Stimulated activated CD4-positive, alpha-beta T cell treated with anti-CD3 and anti-CD28 coated beads, Interleukin-15, amount 100 ng/mL, for 24 hours (primary cell): ENCODE results near the gene MAPK10.
A peak's percentile ranks its signal among the peaks of the same experiment; 100 is the strongest.
"Not testable (repeated sequence)": the region's sequence is repeated elsewhere in the genome, so short reads cannot be mapped to it uniquely, and the experiment has no call there.

Source experiments
- DNase-seq: peaks from one replicate; pipeline ENCODE4 v3.0.0-alpha.2; 2020

MAPK10 gene

DNA sequence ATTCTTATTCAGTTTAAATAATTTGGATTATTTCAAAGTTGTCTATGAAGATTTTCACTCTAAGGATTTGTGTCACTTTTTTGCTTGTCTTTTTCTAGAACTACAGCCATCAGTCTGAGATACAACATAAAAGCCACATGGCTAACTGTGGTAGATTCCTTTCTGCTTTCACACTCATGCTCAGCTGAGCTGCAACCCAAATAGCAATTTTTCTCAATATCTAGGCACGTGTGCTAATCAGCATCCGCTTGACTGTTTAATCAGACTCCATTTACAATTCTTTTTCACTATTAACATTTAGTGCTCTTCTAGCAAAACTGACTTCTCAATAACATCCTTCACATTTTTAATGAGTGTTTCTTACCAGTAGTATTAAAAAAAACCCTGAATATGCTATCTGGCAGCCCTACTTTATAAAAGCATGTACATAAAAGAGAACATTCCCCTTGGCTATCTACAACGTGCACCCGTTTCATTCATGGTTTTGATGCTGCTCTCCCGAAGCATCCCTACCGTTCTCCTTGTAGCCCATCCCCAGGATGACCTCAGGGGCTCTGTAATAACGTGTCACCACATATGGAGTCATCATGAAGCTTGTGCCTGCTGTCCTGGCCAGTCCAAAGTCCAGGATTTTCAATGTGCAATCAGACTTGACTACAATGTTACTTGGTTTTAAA is 259.2 kb downstream of the MAPK10 start:
- DNase-seq = no peak

DNA sequence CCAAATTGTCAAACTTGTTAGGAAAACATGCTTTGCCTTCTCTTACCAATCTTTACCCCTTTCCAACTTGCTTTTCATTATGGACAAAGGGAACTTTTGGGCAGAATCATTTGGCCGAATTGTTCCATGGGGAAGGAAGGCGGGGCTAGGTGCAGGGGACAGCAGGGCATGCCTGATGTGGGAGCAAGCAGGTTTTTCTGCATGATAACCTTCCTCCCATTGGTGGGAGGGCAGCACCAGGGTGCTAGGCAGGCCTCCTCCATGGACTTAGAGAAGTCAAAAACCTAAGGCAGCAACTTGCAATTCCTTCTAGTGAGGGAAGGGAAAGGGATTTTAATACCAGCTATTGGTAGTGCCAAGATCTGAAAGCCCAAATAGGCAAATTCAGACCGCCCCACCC is 260.5 kb downstream of the MAPK10 start:
- DNase-seq = no peak

DNA sequence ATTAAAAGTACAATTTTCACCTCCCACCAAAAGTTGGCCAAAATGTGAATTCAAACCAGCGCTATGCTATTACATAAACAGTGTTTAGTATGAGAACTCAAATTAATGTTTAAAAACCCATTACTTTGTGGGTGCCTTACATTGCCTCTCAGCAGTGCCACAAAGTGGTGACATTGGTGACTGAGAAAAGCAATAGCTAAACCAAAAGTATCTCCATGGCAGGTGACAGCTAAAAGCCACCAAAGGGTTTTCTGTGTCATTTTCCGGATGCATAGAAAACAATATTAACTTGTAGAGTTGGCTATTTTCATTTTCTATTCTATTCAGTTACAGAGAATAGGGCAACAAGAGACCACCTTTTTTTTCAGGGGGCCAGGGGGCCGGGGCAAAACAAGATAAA is 261.2 kb downstream of the MAPK10 start:
- no peak for DNase-seq

DNA sequence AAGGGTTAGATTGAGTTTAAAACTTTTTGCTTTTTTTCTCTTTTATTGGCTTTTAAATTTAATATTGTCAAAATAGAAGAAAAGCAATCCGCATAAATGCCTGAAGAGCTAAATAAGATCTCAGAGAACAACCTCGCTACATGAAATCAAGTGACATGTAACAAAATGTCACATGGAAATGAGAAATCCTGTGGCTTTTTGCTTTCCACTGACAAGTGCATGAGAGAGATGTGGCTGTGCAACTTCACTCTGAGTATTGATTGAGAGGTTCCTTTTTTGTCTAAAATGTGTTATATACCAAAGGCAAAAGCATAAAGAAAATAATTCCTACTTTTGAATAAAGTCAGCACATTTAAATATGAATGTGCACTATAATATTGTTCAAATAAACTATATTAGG is 263.5 kb downstream of the MAPK10 start:
- no peak for DNase-seq

DNA sequence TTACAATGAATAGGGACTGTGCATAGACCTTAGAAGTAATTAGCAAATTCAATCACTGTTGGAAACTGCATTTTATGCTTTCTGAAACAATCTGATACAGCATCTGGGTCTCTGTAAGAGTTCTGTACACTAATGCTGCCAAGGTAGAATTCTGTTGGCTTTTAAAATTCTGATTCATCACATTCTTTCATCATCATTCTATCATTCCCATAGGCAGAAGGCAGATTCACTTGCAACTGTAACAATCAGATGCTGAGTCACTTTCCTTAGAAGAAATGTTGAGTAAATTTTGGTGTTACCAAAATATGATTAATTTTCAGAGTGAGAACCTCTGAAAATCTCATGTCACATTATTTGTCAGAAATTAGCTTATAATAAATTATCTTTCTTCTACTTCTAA is 267.2 kb downstream of the MAPK10 start:
- no peak for DNase-seq

DNA sequence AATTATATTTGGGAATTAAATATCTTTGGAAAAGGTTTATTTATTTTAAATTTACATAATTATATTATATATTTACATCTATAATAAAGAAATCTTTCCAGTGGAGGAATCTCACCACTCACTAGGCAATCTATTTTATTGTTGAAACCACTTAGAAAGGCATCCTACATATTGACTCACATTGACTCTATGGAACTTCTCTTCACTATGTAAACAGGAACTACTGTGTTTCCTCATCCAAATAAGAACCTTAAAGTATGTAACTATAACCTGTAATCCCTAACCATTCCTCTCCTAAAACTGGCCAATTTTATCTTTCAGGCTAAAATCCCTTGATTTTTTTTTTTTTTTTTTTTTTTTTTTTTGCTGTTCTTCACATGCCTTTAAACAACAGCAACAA is 268.7 kb downstream of the MAPK10 start:
- no peak for DNase-seq

DNA sequence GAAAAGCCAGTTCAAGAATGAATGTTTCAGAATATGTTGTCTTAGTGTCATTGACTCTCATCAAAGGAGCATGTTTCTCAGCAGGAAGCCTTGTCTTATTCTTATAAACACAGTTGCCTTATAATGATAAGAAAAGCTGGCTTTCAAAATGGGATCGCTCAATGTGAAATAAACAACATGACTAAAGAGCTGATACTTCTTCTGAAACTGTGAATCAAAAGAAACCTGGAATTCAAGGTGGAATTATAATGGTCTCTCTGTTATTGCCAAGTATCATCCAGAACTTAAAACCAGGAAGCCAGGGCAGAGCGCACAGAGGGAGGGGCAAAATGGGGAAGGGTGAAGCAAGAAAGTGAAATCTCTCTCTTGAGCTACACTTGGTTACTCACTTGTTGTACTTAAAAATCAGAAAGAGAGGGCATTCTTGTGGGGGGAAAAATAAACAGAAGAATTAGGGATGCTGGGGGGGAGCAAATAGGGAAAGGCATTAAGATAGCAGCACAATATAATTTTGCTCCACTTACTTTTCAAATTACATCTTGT is 270.0 kb downstream of the MAPK10 start:
- no peak for DNase-seq

DNA sequence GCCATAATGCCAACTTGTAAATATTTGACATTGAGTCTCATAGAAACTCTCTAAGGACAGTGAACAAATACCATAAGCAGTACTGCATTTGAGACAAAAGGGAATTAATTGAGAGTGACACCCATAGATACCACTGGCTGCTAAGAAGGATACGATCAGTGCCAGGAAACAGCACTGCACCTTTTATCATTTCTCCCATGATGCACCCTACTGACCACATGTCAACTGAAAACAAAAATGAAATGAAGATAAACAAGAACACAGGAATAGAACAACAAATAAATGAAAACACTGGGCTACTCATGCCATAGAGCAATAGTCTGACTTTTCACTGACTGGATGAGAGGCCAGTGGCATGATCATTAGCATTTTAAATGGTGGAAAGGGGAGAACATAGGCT is 270.8 kb downstream of the MAPK10 start:
- DNase-seq = no peak

DNA sequence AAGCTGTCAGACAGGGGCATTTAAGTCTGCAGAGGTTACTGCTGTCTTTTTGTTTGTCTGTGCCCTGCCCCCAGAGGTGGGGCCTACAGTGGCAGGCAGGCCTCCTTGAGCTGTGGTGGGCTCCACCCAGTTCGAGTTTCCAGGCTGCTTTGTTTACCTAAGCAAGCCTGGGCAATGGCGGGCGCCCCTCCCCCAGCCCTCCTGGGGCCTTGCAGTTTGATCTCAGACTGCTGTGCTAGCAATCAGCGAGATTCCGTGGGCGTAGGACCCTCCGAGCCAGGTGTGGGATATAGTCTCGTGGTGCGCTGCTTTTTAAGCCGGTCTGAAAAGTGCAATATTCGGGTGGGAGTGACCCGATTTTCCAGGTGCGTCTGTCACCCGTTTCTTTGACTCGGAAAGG is 284.1 kb downstream of the MAPK10 start:
- DNase-seq = not testable (repeated sequence)

DNA sequence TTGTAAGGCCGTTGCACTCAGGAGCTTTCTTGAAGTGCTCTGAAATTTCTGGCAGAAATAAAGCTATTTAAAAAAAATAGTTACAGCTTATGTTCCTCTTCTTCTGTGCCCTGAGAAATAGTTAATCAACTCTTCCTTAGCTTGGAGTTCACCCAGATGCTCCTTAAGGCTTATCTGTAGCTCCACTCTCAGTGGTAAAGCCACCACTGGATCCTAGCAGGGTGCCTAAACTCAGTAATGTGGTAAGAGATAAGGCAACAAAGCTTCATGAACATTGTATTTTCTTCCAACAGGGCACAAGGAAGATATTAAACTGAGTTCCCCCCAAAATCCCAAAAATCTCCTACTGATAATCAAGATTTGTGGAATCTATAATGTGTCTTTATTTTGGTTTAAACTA is 299.5 kb downstream of the MAPK10 start:
- DNase-seq = no peak

DNA sequence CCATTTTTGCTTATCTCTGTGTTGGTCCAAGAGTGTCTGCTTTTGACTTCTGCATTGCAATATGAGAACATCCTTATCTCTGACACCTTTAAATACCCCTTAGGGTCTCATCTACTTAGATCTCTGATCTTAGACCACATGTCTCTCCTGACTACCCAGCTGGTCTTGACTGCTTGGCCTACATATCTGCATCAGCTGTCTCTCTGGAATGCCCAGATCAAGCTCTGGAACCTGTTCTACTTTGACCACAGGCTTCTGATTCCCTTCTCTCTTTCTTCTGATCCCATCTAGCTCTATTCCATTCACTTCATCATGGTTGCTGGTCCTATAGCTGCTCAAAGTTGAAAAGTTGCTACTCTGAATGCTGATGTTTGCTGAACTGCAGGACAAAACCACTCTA is 301.2 kb downstream of the MAPK10 start:
- no peak for DNase-seq

DNA sequence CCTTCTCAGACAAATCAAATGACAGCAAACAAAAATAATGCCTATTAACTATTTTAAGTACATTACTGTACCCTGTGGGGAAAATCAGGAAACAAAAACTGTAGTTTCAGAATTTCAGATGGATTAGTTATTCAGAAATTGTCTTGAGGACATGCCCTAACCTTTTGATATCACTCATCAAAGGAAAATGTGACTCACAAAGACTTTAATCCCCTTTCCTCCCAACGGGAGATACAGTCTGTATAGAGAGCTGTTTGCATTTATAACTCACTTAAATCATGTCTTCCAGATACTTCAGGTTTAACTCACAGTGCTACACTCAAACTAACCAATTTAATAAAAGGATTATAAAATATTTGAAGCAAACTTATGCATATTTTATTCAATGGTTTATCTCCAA is 304.0 kb downstream of the MAPK10 start:
- no peak for DNase-seq

DNA sequence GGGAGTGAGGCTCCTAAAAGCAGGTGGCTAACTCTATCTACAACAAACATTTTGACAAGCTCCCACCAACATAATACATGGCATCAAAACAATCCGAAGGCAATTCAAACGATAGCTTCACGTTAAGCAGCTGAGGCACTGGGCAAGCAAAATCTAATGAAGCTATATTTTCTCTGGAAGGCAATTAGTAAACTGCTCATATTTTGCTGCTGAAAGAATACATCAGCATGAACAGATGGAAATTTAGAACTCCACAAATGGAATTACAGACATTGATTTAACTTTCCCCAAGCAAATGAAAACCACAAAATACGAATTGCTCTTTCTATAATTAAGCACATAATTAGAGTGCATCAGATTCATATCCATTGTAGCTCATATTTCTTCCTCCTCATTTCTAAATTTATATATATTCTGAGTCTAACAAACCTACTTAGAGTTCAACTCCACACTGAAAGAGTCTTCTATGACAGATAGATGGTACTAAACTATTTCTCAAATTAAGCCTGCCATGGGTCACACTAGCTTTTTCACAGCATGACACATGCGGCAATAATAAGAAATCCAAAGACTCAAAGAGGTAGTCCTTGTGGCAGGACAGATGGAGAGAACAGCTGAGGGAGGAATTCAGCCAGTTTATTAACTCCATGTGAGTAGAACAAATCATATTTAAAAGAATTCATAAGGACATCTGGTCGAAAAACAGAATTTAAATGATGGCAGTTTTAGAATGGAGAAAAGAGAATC is 305.4 kb downstream of the MAPK10 start:
- DNase-seq = no peak

DNA sequence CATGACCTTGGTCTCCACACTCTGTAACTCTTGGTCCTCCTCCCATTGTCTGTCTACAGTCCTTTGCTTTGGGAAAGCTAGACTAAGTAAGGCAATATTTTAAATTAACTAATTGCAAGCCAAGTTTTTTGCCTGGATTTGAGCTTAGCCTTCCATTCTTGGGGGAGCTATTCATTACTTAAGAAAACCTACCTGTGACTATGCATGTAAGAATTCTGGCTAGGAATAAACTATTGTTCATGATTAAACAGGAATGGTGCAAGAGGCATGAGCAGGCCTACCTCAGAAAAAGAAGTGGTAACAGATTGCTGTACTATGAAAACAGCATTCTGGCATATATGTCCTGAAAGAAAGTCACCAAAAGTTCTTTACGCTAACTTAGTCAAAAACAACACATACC is 309.4 kb downstream of the MAPK10 start:
- DNase-seq = no peak

DNA sequence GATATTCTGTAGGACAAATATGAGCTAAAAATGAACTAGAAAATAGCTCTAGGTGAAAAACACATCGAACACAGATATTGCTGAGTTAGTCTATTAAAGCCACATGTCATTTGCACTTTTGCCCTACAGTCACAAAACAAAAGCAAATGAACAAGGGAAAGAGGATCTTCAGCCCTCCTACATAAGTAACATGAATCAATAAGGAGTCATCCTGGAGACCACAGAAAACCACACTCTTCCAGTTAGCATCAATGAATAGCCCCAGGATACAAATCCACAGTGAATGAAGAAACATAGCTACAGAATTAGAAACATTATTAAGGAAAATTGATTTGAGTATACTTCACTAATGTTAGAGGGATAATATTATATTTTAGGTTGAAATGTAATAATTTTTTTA is 311.4 kb downstream of the MAPK10 start:
- DNase-seq = no peak

DNA sequence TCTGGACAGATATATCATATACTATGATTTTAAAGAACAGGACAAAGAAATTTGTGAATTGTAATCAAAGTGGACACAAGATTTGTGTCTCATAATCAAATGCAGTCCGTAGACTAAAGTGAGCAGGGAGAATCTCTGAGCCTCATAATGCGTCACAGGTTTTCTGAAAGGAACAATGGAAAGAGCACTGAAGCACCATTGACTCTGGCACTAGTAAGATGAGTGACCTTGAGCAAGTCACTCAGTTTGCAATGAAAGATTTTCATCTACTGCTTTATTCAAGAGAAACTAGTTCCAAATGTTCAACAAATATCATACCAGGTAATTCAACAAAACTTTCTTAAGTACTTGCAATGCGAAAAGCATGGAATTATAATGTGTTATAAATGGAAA is 315.3 kb downstream of the MAPK10 start:
- DNase-seq = no peak

DNA sequence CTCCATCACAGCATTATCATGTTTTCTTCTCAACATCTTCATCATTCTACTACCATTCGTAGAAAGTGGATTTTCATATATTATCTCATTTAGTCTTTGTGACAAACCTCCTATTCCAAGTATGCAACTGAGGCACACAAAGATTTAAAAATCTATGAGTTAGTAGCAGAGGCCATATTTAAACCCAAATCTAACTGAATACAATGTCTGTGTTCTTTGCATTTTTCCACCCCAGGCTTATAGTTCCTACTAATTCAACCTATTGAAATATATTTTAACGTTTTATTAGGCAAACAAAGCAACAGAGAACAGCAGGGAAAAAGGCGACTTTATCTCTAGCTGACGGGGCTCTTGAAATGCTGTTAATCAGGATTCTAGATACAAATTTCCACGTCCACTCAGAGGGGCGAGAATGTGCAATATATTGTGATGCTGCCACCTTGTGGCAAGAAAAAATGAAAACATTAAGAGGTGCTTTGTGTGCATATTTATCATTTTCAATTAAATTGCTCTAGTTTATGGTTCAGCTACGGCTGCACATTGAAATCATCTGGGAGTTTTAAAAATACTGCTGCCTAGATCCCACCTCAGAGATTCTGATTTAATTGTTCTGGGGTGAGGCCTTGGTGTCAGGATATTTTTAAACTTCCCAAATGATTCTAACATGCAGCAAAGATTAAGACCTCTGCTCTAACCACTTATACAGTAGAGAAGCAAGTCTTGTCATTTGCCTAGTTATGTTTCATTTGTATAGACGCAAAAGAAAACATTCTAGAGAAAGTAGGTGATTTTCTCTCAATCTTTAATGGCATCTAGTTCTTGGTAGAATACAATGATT is 315.9 kb downstream of the MAPK10 start:
- DNase-seq = peak; percentile 1

DNA sequence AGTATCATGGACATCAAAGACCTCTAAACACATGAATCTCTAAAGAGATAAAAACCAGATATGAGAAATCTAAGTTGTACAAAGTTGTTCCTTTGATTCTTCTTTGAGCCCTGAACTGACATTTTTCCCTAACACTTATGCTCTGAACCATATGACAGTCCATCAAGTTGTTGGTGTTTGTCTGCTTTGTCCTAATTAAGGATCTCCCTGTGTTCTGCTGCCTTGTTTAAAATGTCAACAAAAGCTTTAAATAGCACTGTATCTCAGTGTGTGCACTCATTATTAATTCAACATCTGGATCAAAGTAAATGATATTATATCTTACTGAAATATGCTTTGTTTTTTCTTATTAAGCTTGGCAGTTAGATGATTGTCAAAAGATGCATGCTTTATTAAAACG is 321.8 kb downstream of the MAPK10 start:
- DNase-seq = no peak

DNA sequence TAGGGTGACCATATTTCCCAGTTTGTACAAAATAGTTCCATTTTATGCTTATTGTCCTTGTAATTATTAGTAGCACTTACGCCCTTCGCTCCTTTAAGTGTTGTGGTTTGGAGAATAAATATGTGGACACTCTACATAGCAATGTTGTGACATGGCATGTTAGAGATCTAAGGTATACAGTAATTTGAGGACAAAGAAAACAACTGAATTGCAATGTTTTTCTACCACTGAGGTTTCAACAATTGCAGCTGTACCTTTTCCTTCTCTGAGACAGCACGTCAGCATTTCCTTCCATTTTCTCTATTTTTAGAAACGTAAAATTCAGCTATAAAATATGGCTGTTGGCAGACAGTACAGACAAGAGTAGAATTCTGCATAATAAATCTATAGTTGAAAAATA is 323.1 kb downstream of the MAPK10 start:
- no peak for DNase-seq

DNA sequence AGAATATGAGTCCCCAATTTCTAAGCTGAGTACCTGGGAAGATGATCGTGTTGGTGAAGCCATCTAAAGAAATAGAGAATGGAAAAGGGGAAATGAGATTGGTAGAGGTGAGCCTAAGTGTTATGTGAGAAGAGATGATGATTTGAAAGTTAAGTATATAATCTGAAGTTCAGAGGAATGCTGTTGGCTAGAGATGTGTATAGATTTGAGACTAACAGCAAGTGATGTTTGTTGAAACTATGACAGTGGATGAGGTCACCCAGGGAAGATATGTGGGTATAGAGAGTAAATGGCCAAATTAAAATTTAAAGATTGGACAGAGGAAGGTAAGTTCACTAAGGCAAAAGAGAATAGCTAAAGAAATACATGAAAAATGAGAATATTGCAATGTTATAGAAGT is 324.2 kb downstream of the MAPK10 start:
- no peak for DNase-seq

DNA sequence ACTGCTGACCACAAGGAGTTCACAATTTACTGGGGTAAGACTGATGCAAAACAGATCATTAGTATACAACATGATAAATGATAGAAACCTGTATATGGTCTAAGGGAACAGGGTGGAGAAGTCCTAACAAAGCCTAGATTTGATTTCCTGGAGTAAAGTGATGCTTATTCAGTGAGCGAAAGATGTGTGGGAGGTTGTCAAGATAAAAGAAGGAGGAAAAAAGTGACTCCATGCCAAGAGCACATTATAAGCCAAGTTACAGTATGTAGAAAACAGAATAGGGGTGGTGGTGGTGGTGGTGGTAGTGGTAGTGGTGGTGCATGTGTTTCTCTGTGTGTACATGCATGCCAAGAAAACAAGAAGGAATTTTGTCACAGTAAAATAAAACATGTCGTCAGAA is 325.2 kb downstream of the MAPK10 start:
- no peak for DNase-seq

DNA sequence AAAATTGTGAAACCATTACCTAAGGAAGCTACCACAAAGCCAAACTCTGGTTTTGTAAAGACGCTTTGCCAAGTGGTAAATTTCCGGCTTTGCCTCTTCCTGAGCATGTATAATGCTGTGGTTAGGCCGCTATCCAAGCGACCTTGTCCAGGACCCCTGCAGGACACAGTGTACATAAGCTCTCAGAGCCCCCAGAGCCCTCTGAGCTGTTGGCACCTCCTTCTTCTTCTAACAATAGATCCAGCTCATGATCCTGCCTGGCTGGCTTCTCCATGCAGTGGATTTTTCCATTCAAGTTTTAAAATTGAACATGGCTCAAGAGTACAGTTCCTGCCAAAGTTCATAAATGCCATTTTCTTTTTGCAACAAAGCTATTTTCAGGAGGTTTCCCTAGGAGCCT is 326.7 kb downstream of the MAPK10 start:
- no peak for DNase-seq

DNA sequence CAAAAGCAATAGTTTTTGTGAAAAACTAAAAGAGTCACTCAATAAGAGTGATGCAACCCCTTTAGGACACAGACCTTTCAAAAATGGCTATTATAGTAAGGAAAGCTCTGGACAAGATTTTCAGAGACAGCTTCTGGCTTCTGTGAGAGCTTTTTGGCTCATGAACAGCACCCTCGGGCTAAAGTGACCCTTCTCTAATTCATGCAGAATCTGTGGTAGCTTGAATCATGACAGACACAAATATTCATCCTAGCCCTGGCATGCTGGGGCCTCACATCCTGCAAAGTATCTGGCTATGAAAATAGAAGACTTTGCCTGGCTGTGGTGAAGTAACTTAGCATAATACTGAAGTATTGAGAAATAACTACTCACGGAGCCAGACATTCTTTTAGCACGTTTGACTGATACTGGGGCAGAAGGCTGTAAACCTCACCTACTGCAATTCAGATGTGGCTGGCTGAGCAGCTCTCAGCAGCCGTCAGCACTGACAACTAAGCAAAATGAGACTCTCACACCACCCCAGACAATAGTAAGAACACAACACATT is 327.3 kb downstream of the MAPK10 start:
- DNase-seq = no peak
